HG03354 (cell line): Measurements from ENCODE around the gene ARHGEF39.
"Not testable (repeated sequence)": the region's sequence is repeated elsewhere in the genome, so short reads cannot be mapped to it uniquely, and the experiment has no call there.

Source experiments
- ATAC-seq: cut with Tn5 transposase; IDR thresholded peaks from one replicate; pipeline ENCODE4 v1.9.1; 2021; ENCODE audit warnings: mild to moderate bottlenecking; ENCODE audit not compliant: unreplicated experiment, poor library complexity, severe bottlenecking

ARHGEF39 gene

DNA sequence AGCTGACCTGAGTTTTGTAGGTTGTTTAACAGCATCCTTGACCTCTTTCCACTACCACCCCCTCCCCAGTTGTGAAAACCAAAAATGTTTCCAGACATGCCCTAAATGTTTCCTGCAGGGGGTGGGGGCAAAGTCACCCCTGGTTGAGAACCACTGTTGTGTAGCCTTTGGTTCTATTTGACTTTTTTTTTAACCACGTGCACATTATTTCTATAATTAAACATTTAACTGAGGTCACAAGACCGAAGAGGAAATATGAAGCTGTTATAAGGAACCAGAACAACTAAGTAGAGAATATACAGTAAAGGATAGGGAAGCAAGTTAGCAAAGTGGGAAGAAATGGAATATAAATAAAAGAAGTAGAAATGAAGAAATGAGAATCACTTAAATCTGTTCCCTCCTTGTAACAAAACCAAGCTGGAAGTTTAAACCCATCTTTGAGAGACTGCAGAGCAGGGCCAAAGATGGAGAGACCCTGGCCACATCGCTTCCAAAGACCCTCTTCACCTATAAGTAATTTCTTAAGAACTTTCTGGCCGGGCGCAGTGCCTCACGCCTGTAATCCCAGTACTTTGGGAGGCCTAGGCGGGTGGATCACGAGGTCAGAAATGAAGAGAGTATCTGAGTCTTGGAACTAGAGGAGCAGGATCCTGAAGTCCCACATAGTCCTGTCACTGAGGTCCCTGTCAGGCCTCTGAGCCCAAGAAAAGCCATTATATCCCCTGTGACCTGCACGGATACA lies 28.7 kb downstream of the ARHGEF39 start:
- ATAC-seq, result no peak

DNA sequence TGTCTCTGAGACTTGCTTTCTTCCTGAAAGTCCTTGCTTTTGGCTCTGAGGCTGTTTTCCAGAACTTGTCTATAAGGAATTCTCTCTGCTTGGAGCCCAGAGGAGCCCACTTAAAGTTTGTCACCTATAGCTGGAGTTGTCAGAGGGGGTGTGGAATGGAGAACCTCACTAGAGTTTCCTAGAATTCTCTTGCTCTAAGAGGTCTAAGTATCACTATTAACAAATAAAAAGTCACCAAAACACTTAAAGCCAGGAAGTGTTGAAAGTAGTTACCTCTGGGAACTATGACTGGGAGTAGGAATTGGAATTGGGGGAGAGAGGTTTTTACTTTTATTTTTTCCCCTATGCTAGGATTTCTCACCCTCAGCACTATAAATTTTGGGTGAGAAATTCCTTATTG lies 29.3 kb downstream of the ARHGEF39 start:
- ATAC-seq, result no peak

DNA sequence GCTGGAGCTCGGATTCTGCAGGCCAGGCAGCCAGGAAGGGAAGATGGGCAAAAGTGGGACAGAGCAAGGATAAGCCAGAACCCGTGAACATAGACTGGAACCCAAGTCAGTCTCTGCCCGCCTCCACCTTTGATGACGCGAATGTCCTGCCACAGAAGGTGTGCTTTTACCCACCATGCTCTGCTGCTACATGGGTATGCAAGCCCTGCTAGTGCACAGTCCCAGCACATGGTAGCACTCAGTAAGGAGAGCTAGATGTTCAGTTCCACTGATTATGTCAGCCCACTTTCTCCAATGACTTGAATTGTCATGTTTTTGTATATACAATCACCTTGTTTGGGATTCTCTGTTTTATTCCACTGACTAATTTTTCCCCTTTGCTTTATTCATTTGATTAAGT lies 35.4 kb downstream of the ARHGEF39 start:
- ATAC-seq, result no peak

DNA sequence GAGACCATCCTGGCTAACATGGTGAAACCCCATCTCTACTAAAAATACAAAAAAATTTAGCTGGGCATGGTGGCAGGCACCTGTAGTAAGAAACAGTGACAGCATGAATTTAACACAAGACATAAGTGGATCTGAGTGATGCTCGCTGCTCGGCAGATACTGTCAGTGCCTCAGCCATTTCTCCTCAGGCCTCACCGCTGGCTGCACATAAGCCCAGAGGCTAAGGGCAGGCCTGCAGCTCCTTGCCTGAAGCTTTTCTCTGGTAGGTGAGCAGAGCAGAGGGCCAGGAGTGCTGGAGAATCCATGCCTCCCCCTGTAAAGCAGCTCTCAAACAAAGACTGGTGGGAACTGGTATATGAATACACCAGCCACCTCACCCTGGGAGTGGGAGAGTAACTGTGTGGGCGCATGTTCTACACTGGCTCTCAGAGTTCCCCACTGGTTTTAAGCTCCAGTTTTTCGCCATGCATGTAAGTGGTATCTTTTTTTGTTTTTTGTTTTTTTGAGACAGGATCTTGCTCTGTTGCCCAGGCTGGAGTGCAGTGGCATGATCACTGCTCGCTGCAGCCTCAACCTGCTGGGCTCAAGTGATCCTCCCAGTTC lies 36.5 kb downstream of the ARHGEF39 start:
- ATAC-seq, result no peak

DNA sequence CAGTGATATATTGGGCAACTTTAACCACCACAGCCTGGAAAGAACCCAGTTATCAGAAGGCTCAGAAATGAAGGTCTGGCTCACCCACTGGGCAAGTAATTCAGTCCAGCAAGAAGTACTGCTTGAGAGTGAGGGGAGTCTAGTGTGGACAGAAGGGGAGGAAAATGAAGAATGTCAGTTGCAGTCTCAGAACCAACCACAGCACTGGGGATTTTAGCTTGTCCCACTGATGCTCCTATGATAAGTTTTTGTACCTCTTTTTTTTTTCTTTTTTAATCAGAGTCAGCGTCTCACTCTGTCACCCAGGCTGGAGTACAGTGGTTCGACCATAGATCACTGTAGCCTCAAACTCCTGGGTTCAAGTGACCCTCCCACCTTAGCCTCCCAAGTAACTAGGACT lies 37.4 kb downstream of the ARHGEF39 start:
- ATAC-seq, result no peak

DNA sequence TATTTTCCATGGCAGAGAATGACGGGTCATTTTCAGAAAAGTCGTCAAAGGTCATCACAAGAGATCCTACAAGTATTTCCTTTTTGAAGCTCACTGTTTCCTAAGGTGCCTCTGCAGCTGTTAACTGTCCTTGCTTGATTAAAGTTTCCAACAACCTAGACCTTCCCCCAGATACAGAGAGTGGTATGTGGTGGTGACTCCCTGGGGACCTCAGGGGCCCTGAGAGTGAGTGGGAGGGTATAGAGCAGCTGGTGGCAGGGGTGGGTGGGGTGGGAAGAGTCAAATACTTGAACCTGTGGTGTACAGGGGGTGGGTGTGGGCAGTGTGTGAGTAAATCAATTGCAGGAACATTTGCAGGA lies 45.2 kb downstream of the ARHGEF39 start:
- peak; percentile 72 for ATAC-seq

DNA sequence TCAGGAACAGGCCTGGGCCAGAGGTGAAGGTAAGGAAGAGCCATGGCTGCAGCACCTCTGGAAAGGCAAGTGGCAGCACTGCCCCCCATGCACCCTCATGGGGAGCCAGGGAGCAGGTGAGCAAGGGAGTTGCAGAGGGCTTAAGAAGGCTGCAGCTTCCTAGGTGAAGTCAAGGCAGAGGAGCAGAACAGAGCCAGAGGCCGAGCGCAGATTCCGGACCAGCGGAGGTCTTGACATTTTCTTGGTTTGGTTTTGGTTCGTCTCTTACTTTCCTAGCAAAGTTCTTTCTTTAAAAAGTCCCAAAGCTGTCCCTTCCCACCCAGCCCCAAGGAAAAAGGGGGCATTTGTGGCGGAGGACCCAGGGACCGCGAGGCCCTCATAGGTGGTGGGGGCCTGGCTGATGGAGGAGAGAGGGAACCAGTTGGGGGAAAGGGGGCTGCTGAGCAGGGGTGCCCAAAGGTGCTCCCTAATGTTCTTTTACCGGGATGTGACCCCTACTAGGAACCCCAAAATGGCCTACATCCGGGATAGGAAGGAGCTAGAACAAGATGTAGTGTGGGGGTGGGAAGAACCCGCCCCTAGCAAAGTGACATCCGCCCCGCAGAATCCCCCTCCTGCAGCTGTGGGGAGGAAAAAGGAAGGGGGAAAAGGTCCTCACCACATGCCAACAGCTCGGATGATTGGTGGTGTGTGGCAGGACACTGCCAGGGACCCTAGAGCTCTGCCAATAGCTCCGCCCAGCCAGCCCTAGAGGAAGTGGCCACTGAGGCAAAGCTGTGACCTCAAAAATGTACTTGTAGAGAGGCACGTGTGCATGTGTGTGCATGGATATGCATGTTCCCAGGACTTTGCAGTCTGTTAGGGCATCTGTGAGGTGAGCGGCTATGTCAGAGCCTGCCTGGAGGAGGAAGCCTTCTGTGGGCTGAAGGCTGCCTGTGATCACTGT lies 45.9 kb downstream of the ARHGEF39 start:
- ATAC-seq, result peak; percentile 51

DNA sequence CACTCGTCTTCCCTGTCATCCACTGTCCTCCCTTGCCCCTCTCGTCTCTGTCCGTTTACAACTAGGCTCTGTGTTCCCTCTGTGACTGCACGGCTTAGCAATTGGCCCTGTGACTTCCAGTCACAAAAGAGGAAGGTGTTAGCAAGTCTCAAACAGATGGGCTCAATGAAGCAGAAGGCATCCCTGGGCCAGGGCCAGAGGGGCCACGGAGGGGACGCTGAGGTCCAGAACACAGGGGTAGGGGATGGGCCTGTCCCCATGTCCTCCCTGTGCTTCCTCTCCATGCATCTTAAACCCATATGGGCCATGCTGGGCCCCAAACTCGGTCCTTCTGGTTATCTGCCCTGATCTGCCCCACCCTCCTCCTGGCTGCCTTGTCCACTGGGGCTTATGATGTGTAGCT lies 46.7 kb downstream of the ARHGEF39 start, which contains the start of gene CD72:
CD72 (minus strand) TSS at position 89 of the 403 bp plus-strand sequence. CDS start 110 bp downstream, outside the sequence.
- peak; percentile 27 for ATAC-seq

DNA sequence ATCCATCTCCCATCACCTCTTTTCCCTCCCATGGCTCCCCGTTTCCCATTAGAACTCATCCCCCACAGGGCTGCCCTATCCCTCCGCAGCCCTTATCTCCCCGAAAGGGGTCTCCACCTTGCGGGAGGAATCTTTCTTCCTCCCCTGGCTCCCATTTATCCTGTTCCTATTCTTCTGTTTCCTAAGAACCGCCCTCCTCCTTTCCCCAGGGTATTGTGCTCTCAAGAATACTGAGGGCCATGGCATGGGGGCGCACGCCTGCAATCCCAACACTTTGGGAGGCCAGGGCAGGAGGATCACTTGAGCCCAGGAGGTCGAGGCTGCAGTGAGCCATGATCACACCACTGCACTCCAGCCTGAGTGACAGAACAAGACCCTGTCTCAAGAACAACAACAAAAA lies 47.4 kb downstream of the ARHGEF39 start:
- no peak for ATAC-seq

DNA sequence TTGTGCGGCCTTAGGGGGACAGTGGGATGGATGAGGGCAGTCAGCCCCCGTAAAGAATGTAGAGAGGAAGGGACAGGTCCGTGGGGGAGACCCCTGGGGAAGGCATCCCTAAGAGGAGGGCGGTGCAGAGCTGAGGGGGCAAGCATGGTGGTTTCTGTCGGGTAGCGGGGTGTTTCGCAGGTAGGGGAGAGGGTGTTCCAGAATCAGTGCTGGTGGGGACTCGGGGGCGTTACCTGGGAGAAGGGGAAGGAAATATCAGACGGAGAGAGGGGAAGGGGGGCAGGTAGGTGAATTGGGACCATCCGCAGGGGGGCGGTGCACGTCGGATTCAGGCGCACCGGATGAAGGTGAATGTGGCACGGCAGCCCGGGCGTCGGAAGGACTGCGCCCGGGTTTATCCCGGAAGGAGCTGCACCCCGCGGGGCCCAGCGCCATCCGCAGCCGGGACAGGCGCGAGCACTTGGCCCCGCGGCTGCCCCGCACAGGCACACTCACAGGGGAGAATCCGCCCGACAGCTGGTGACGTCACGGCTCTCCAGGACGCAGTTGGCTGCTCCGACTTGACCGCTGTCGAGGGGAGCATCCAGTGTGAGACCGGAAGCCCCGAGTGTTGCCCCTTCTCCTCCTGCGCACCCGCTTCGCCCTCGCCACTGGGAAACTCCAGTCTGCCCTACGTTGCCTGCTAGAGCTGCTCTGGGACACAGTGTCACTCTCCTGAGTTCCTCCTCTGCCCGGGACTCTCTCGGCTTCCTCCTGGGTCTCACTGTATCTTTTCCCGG lies 48.1 kb downstream of the ARHGEF39 start:
- peak; percentile 36 for ATAC-seq

DNA sequence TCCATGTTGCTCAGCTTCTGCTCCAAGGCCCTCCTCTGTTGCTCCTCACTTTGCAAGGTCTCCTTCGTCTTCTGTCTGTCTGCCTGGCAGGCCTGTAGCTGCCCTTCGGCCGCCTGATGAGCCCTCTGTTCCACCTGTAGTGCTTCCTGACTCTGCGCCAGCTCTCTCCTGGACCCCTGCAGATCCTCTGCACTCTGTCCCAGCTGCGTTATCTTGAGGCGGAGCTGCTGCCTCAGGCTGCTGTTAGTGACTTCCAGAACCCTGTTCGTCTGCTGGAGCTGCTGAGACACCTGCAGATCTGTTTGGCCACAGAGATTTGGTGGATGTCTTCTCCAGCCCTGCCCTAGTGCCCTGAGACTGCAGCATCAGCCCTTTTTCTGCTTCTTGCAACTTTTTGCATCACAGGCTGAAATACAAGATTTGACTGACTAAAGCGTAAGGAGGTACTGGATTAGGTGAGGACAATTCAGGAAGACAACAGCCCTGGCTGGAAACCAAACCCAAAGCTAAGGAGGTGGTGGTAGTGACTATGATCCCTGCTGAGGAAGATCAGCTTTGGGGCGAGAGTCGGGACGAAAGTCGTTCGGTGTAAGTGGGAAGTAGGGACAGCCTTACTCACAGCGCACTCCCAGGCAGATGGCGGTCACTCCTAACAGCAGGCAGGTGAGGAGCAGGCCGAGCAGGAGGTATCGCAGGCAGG lies 48.9 kb downstream of the ARHGEF39 start:
- no peak for ATAC-seq

DNA sequence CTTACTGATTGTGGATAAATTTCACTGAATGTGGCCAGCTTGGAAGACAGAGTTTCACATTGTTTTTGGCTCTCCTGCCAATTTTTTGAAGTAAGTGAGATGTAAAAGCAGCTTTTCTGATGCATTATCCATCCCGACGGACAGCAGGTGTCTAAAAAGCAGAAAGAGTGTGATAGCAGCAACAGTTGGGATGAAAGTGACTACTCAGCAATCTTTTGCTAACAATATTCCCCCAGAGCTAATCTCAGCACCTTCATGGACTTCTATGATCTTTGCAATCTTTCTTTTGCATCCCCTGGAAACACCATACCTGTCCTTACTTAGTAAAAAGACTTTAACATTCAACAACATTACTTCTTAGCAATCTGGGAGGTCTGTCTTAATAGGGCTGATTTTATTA lies 52.2 kb downstream of the ARHGEF39 start:
- ATAC-seq, result no peak

DNA sequence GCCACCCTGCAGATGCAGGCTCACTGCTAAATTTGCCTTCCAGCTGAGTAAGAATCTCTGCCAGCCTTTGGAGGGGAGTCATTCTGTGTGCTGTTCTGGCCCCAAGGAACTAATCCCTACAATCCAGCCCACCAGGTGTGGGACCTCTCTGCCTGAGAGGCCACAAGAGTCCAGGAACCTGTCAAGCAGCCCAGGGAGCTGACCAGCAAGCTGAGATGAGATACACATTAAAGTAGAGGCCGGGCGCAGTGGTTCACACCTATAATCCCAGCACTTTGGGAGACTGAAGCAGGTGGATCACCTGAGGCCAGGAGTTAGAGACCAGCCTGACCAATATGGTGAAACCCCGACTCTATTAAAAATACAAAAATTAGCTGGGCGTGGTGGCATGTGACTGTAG lies 52.9 kb downstream of the ARHGEF39 start:
- ATAC-seq, result not testable (repeated sequence)

DNA sequence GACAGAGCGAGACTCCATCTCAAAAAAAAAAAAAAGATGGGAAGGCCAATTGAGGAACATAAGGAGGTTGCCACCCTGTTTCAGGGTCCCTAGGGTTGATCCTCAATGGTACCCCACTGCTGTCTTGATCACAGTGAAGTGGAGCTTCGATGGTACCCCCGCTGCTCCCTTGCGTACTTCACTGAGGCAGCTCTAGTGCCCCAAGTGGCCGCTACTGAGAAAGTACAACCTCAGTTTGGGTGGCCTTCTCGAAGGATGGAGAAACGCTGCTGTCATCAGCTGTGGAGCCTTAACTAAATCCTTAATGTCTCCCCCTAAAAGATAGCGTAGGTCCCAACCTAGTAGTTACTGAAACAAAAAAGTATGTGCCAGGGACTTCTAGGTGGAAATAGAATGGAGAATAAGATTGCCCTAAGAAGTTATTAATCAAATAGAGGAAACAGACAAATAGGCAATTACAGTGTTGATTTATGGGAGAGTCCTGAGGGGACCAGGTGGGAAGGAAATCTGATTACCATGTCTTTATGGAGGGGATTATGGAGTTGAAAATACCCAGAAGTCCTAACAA lies 53.7 kb downstream of the ARHGEF39 start:
- peak; percentile 65 for ATAC-seq

DNA sequence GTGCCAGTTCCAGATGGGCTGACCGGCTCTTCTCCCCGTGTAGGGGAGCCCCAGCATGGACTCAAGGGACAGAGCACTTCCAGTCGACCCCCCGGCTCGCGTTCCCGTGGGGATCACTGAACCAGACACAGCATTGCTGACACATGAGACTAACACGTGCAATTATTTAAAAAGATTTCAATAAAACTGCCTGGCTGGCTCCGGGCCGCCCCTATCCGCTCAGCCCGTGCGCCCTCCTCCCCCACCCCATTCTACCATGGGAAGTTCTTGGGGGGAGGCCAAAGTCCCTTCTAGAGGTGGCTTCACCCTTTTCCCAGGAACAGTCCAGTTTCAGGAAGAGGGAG lies 55.2 kb downstream of the ARHGEF39 start:
- ATAC-seq, result no peak
